ENCODE measurements around the gene ZNF48. TPM values are rescaled to one million over a fixed set of nuclear protein-coding genes. Genes with fewer than 3 reads are reported as not detected.

The ZNF48 gene
- total and polyA plus RNA-seq, 12 donors: 2.2 to 8.0 (median 5.4) TPM

- Histone ChIP-seq H3K36me3 (peaks cover 0 to 74% (median 38%) of the 10 kb centered on the region in 9 donors), H3K27me3 (no peaks in the 10 kb centered on the region), H3K4me1 (peaks cover 26 to 51% (median 40%) of the 10 kb centered on the region in 9 donors), H3K27ac (peak overlapping the region; percentile 2 to 99 (median 97)), H3K4me3 (peak overlapping the region; percentile 47 to 99 (median 82)), H3K9me3 (no peaks in the 10 kb centered on the region)
- WGBS, 2 donors: 2 to 3% methylated on average over 36 of the region's 36 CpGs
- intact Hi-C loops (cut with DNase I): loop anchor here in 3 of 10 donors (5.0 to 10.0 kb wide), 3 partner anchors 43 to 60 kb away; partner anchors contain the start of genes ZNF48 (in 1 of the 3) and ZNF771 (in 1 of the 3)
- TF ChIP-seq, protein P1, sequence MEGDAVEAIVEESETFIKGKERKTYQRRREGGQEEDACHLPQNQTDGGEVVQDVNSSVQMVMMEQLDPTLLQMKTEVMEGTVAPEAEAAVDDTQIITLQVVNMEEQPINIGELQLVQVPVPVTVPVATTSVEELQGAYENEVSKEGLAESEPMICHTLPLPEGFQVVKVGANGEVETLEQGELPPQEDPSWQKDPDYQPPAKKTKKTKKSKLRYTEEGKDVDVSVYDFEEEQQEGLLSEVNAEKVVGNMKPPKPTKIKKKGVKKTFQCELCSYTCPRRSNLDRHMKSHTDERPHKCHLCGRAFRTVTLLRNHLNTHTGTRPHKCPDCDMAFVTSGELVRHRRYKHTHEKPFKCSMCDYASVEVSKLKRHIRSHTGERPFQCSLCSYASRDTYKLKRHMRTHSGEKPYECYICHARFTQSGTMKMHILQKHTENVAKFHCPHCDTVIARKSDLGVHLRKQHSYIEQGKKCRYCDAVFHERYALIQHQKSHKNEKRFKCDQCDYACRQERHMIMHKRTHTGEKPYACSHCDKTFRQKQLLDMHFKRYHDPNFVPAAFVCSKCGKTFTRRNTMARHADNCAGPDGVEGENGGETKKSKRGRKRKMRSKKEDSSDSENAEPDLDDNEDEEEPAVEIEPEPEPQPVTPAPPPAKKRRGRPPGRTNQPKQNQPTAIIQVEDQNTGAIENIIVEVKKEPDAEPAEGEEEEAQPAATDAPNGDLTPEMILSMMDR (IDR thresholded peaks at IDR 0.05): no peak
- ATAC-seq (peak; percentile 10 to 37 (median 28)), DNase-seq (no peak)
Observed at GRCh38 chr16:30354423-30355143, 40.6 kb upstream of the ZNF48 start.

- Histone ChIP-seq H3K27ac (peak within 1 kb of the TSS; percentile 70 to 99 (median 97)), H3K27me3 (no peaks in the 10 kb centered on the region), H3K4me1 (peaks cover 26 to 51% (median 40%) of the 10 kb centered on the region in 9 donors), H3K36me3 (peaks cover 0 to 75% (median 37%) of the 10 kb centered on the region in 9 donors), H3K9me3 (no peaks in the 10 kb centered on the region), H3K4me3 (peak within 1 kb of the TSS; percentile 47 to 99 (median 82))
- intact Hi-C loops (cut with DNase I): loop anchor here in 3 of 10 donors (5.0 to 10.0 kb wide), 3 partner anchors 42 to 59 kb away; partner anchors contain the start of genes ZNF48 (in 1 of the 3) and ZNF771 (in 1 of the 3)
- peak; percentile 92 to 98 for DNase-seq
- ATAC-seq: peak; percentile 87 to 96 (median 95)
- TF ChIP-seq, protein P1 (IDR thresholded peaks at IDR 0.05): no peak
- 0 to 1% methylated on average over 45 of the region's 45 CpGs for WGBS, 2 donors
Observed at GRCh38 chr16:30355144-30355953, 39.9 kb upstream of the ZNF48 start, which contains the start of gene CD2BP2. TSS of gene CD2BP2 (minus strand) at chr16:30355308. CDS start at chr16:30354681, 627 bp downstream.

GRCh38 chr16:30355954-30356308 lies 39.3 kb upstream of the ZNF48 start:
- Histone ChIP-seq H3K27ac (peak overlapping the region; percentile 70 to 99 (median 97)), H3K9me3 (no peaks in the 10 kb centered on the region), H3K4me1 (peaks cover 26 to 51% (median 40%) of the 10 kb centered on the region in 9 donors), H3K36me3 (peaks cover 0 to 75% (median 31%) of the 10 kb centered on the region in 9 donors), H3K4me3 (peak overlapping the region; percentile 27 to 99 (median 82)), H3K27me3 (no peaks in the 10 kb centered on the region)
- ATAC-seq (no peak), DNase-seq (no peak)
- TF ChIP-seq, protein P1 (IDR thresholded peaks at IDR 0.05): no peak
- WGBS, 2 donors: 58 to 65% methylated on average over 7 of the region's 7 CpGs
- intact Hi-C loops (cut with DNase I): loop anchor here in 3 of 10 donors (5.0 to 10.0 kb wide), 3 partner anchors 41 to 59 kb away; partner anchors contain the start of genes ZNF48 (in 1 of the 3) and ZNF771 (in 1 of the 3)
